GM18517 (cell line): ENCODE measurements around the gene CDC14B.
"Not testable (repeated sequence)": the region's sequence is repeated elsewhere in the genome, so short reads cannot be mapped to it uniquely, and the experiment has no call there.

Experiments
- ATAC-seq: cut with Tn5 transposase; IDR thresholded peaks from one replicate; pipeline ENCODE4 v1.9.1; 2021; ENCODE audit warnings: mild to moderate bottlenecking, moderate library complexity; ENCODE audit not compliant: unreplicated experiment

The CDC14B gene

GRCh38 chr9:96503918-96504317, 115.7 kb downstream of the CDC14B start:
- no peak for ATAC-seq

DNA sequence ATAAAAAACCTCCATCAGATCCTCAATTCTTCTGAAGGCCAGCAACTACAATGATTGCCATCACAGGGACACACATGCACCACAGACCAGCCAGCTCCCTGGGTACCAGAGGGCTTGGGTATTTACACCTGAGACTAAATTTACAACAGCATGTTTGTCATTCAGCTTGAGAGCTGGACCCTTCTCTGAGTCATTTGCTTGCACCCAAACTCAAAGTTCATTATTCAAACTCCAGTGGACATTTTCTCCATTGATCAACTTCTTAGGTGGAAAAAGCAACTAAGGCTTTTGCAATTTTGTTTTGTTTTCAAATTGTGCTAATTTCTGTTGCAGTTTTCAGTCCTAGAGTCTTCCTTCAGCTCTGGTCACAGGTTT, 116.3 kb downstream of the CDC14B start:
- not testable (repeated sequence) for ATAC-seq

GRCh38 chr9:96502539-96503373, 116.9 kb downstream of the CDC14B start:
- ATAC-seq, result no peak

DNA sequence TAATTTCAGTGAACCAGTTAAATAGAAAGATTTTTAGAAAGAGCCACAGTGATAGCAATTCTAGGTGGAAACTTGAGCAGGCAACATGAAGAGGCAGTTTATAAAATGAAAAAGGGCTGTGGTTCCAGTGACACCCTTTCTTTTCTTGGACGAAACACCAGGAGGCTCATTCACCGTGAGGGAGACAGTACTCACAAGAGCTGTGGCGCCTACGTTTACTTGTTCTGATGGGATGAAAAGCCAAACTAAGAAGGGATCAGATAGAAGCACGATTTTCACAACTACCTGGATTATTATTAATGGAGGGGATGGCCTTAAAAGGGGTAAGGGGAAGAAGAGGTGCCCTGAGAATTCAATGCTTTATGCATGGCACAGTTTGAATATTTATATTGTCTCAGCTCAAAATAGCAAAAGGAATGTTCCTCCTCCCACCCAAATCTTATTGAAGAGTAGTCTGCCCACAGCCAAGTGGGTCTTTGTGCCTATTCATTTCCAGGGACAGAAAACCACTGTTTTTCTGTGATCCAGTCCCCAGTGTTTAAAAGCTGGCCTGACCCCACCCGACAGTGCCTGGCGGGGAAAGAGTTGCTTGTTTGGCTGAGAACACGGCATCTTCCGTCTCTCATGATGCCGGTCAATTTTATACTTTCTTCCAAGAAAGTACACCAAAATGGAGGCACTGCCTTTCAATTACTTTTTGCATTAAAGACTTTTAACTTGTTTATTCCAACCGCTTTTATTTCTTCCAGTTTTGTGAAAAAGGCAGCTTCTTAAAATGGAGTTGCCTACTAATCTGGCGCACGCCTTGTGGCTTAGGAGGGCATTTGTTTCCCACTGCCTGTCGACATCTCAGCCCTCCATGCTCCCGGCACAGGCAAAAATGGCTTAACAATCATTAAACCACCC, 117.8 kb downstream of the CDC14B start:
- ATAC-seq, result no peak

GRCh38 chr9:96500696-96501632, 118.7 kb downstream of the CDC14B start:
- no peak for ATAC-seq

GRCh38 chr9:96499257-96499656, 120.4 kb downstream of the CDC14B start:
- ATAC-seq, result no peak

GRCh38 chr9:96498796-96499195, 120.8 kb downstream of the CDC14B start:
- no peak for ATAC-seq

DNA sequence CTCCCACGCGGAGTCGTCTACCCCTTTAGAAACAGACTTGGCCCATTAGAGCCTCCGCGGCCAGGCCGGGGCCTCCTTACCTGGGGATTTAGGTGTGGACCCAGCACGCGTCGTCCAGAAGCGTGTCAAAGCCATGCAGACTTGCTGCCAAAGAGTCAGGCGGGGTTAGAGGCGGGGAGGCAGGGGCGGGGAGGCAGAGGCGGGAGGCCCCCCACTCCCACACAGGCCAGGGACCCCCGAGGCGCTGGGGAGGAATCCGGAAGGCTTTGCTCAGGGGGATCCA, 122.6 kb downstream of the CDC14B start:
- no peak for ATAC-seq

DNA sequence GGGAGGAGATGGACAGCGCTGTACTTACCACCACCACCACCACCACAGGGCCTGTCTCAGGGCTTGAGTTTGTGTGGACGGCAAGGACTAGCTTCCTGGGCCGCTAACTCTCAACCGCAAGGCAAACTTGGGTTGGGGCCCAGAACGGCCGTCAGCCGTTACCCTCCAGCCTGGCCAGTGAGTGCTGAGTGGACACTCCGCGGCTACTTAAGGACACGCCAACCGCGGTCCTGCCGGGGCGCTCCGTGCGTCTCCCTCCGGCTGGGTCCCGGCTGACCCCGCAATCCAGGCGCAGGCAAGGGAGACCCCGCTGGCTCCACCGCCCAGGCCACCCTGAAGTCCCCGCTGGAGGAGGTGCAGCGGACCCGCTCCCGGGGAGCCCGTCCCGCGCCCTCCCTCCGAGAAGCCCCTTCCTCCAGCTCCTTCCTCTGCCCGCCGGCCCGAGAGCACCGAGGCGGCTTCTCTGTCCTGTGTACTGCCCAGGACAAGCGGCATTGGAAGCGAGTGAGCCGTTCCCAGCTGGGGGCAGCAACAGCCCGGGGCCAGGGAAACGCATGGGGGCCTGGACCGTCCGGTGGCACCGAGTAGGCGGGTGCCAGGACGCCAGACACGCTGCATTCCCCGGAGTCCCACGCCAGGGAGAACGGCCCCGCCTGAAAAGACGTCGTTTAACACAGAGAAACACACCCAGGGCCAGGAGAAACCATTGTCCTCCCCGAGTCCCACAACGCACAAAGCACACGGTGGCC, 123.1 kb downstream of the CDC14B start:
- ATAC-seq, result no peak

DNA sequence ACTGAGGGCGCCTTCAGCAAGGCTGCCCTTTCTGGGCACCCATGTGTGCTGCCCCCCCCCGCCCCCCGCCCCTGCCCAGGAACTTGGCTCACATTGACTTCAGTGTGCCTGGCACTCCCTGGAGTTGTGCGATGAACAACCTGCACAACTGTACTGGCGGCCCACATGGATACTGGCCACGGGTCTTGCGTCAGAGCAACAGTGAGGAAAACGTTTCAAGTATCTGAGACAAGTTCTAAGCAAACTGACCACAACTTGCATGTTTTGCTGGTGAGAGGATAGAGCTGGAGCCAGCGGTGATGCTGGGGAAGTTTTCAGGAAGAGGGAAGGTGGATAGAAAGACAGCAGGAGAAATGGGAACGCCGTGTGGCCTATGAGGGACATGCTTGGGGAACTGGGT, 124.3 kb downstream of the CDC14B start:
- ATAC-seq, result no peak

- ATAC-seq, result no peak
Observed at GRCh38 chr9:96494215-96494800, 125.3 kb downstream of the CDC14B start.

DNA sequence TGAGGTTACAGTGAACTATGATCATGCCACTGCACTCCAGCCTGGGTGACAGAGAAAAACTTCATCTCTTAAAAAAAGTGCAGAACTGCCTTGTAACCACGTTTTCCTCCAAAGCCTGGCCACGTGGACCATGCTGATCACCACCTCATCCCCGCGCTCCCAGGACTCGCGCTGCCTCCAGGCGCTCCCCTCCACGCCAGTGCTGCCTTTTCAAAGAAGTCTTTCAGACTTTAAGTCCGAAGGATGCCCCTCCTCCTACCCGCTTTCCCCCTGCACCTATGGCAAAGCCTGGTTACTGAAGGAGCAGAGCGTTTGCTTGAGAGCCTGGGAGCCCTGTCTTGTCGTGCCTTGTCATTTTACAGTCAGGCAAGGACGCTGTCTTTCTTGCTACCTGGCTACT, 125.9 kb downstream of the CDC14B start:
- no peak for ATAC-seq

GRCh38 chr9:96492993-96493531, 126.6 kb downstream of the CDC14B start:
- ATAC-seq, result no peak

- ATAC-seq, result no peak
Observed at GRCh38 chr9:96491880-96492525, 127.6 kb downstream of the CDC14B start.

DNA sequence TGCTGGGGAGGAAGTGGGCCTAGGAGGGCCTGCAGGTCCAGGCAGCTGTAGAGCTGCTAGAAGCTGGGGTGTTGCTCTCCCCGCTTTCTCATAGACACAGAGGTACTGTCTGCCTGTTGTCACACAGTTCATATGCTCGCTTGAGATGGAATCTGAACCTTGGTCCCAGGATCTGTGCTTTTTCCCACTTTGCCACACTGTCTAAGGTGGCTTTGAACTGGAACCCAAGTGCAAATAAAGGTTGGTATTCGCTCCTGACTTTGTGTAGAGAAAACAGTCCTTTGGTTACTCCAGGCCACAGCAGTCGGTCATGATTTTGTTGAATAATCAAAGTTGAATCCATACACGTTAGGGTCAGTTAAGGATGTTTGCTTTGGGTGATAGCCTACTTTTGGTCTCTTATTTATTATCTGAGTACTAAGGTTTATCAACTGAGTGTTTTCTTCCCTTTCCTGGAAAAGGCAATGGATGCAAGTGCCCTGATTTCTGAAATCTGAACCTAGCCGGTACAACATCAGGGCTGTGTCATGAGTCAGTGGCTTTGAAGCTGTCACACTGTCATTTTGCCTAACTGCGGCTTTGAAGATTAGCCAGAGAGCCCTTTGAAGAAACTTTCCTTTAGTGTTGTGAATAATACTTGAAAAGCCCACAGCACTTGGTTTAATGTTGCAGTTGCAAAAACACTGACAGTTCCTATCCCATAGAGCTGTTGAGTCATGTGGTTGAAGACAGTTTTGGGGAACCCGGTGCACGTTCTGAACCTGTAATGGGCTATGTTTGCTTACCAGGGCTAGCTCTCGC, 128.4 kb downstream of the CDC14B start:
- ATAC-seq, result no peak

- no peak for ATAC-seq
Observed at GRCh38 chr9:96490534-96491078, 129.0 kb downstream of the CDC14B start.

- no peak for ATAC-seq
Observed at GRCh38 chr9:96489482-96489979, 130.1 kb downstream of the CDC14B start.

GRCh38 chr9:96487949-96488348, 131.7 kb downstream of the CDC14B start:
- no peak for ATAC-seq
